ENCODE data around the gene UFSP1.

UFSP1 gene

DNA sequence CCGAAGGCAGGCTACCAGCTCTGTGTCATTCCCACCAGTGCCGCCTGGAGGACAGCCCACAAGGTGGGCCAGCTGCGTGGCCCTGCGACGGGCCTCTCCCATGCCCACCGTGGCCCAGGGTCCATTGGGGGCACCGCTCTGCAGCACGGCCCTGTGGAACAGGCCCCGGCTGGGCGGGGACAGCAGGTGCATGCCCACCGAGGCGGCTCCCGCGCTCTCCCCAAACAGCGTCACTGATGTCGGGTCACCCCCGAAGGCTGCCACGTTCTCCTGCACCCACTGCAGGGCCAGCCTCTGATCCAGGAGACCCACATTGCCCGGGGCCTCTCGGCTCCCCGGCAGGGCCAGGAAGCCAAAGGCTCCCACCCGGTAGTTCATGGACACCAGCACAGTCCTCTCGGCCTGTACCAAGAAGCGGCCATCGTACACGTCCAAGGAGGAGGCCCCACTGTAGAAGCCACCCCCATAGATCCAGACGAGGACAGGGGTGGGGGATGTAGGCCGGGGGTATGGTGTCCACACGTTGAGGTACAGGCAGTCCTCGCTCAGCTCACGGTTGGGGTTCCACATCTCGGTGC lies 3.9 kb upstream of the UFSP1 start:
- TF ChIP-seq, protein P1, sequence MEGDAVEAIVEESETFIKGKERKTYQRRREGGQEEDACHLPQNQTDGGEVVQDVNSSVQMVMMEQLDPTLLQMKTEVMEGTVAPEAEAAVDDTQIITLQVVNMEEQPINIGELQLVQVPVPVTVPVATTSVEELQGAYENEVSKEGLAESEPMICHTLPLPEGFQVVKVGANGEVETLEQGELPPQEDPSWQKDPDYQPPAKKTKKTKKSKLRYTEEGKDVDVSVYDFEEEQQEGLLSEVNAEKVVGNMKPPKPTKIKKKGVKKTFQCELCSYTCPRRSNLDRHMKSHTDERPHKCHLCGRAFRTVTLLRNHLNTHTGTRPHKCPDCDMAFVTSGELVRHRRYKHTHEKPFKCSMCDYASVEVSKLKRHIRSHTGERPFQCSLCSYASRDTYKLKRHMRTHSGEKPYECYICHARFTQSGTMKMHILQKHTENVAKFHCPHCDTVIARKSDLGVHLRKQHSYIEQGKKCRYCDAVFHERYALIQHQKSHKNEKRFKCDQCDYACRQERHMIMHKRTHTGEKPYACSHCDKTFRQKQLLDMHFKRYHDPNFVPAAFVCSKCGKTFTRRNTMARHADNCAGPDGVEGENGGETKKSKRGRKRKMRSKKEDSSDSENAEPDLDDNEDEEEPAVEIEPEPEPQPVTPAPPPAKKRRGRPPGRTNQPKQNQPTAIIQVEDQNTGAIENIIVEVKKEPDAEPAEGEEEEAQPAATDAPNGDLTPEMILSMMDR (conservative IDR thresholded peaks at IDR 0.05) = no peak
- TF ChIP-seq ZFX (IDR thresholded peaks at IDR 0.05) = no peak
- no peak overlapping the region for H3K27ac ChIP-seq

DNA sequence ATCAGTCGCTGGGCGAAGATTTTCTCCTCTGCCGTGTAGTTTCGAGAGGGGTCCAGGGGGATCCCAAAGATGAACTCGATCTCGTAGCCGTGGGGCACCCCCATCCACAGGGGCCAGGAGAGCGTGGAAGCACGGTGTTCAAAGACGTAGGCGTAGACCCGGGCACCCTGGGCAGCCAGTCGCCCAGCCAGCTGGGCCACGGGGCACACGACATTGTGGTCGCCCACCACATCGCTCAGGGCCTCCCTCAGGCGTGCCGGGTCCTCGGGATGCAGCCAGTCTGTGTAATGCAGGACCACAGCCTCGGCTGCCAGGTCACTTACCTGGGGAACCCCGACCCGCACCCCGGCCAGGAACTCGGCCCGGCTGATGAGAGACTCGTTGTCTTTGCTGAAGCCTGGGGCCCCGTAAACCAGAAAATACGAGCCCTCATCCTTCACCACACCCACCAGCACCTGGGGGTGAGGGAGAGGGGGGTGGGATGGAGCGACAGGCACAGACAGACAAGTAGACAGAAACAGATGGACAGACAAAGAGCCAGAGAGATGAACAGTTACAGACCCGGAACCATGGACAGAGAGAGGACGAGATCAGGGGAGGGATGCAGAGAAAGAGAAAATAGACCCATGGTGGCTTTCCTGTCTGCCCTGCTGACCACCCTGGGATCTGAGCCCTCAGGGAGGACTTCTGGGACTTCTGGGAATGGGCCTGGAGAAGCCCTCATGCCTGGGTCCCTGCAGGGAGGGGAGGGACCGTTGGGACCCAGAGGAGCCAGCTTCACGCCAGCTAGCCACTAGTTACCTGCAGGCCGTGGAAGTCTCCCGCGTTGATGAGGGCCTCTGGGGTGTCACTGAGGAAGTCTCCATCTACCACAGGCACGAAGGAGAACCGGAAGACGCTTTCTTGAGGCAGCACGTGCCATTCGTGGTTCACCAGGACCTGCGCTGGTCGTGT lies 3.1 kb upstream of the UFSP1 start:
- no peak overlapping the region for H3K27ac ChIP-seq
- TF ChIP-seq, protein P1 (conservative IDR thresholded peaks at IDR 0.05) = no peak
- TF ChIP-seq ZFX (IDR thresholded peaks at IDR 0.05) = no peak

DNA sequence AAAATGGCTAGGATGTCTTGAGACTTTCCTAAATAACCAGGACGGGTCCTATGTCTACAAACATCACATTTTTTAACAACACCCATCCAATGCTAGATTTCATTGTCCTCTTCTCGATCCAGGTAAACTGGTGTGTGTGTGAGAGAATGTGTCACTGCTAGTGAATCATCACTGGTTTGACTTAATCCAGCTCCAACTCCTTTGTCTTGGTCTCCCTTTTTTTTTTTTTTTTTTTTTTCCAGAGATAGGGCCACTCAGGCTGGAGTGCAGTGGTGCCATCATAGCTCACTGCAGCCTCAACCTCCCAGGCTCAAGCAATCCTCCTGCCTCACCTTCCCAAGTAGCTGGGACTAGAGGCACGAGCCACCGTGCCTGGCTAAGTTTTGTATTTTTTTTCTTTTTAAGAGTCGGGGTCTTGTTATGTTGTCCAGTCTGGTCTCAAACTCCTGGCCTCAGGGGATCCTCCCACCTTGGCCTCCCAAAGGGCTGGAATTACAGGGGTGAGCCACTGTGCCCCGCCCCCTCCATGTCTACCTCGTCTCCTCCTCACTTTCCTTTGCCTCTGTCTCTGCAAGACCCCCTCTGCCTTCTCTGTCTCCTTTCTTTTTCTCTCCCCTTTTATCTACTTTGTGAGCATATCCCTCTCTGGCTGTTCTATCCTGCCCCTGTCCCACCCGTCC lies 2.2 kb upstream of the UFSP1 start:
- no peak overlapping the region for H3K27ac ChIP-seq
- no peak for TF ChIP-seq ZFX (IDR thresholded peaks at IDR 0.05)
- TF ChIP-seq, protein P1 (conservative IDR thresholded peaks at IDR 0.05) = no peak

DNA sequence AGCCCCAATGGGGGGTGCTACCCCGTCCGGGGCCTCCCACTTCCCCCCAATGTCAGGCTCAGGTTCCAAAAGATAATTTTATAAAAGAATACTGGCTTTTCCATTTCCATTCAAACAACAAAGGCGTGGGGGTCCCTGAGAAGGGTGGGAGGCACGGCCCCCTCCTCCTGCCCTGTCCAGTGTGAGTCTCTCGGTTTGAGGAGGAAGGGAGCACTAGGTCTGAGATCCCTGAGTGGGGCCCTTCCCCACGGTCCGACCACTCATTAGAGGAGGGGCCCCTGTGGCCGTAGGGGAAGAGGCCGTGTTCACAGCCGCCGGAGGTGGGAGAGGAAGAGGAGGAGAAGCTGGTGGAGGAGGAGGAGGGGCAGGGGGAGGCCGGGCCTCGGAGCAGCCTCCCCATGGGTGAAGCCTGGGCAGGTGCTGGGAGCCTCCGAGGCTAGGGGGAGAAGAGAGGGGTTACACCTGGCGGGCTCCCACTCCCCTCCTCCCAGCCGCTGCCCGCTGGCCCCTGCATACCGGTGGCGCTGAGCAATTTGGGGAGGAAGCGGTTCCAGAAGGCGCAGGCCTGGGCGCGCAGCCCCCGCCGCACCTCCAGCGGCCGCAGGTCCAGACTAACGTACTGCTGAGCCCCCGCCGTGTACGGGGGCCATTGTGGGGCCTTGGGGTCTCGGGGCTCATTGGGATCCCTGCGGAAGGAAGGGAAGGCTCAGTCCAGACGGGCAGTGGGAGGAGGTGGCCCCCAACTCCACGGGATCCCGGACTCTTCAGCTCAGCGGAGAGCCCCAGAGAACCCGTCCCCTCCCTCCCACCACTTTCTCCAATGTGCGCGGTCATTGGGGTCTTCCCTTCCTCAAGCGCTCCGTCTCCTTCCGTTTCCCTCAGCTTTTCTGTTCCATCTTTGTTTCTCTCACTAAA lies 1.4 kb upstream of the UFSP1 start:
- peak overlapping the region; percentile 98 for H3K27ac ChIP-seq
- TF ChIP-seq ZFX (IDR thresholded peaks at IDR 0.05) = no peak
- TF ChIP-seq, protein P1 (conservative IDR thresholded peaks at IDR 0.05) = no peak

DNA sequence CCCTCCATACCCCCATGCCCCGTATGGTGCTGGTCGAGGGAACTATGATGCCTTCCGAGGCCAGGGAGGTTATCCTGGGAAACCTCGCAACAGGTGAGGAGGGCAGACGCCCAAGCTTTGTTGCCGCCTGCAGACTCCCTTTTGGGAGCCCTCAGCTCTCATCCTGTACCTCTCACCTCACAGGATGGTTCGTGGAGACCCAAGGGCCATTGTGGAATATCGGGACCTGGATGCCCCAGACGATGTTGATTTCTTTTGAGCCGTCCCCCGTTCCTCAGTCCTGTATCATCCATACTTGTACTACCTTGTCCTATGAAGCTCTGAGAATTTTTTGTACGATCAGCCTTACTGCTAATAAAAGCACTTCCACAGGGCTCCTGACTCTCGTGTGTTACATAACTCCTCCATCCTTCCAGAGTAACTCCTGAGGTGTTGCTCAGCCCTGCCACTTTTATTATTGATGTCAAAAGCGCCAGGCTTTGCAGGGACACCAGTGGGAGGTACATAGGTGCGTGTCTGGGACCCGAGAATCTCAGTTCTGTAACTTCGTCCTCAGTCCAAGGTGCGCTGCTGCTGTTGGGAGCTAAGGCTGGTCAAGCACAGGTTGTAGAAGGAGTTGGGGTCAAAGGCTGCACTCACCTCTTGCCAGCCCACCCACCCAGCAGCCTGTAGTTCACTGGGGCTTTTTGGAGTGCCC lies 1.1 kb downstream of the UFSP1 start:
- no peak for TF ChIP-seq ZFX (IDR thresholded peaks at IDR 0.05)
- TF ChIP-seq, protein P1 (conservative IDR thresholded peaks at IDR 0.05) = no peak
- peak overlapping the region; percentile 98 for H3K27ac ChIP-seq

DNA sequence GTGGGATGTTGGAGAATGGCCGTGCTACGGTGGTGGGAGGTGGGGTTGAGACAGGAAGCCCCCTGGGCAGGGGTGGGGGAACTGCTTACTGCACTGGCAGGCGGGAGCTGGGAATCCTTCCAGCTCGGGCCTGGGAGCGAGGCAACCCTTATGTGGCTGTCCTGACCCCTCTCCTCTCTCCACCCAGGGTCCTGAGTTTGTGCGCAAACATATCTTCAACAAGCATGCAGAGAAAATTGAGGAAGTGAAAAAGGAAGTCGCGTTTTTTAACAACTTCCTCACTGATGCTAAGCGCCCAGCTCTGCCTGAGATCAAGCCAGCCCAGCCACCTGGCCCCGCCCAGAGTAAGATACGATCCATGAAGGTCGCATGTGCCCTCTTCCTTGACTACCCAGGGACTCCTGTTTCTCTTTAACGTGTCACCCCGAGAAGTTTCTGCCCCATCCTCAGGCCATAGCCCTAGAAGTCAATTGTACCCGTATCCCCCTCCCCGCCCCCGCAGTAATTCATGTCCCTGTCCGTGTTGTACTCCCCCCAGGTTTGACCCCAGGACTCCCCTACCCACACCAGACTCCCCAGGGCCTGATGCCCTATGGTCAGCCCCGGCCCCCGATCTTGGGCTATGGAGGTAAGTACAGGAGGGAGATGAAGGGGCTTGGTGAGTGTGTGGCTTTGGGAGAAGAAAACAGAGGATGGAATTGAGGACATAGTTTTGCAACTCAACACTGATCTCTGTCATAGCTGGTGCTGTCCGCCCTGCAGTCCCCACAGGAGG lies 1.8 kb downstream of the UFSP1 start:
- TF ChIP-seq ZFX (IDR thresholded peaks at IDR 0.05) = no peak
- TF ChIP-seq, protein P1 (conservative IDR thresholded peaks at IDR 0.05) = no peak
- H3K27ac ChIP-seq = peak overlapping the region; percentile 98

Data from C4-2B (cell line).